ENCODE data around the gene SAMM50. TPM values are rescaled to one million over a fixed set of nuclear protein-coding genes. Genes with fewer than 3 reads are reported as not detected.

The SAMM50 gene
- 43.8 TPM for polyA plus RNA-seq (2013)

DNA sequence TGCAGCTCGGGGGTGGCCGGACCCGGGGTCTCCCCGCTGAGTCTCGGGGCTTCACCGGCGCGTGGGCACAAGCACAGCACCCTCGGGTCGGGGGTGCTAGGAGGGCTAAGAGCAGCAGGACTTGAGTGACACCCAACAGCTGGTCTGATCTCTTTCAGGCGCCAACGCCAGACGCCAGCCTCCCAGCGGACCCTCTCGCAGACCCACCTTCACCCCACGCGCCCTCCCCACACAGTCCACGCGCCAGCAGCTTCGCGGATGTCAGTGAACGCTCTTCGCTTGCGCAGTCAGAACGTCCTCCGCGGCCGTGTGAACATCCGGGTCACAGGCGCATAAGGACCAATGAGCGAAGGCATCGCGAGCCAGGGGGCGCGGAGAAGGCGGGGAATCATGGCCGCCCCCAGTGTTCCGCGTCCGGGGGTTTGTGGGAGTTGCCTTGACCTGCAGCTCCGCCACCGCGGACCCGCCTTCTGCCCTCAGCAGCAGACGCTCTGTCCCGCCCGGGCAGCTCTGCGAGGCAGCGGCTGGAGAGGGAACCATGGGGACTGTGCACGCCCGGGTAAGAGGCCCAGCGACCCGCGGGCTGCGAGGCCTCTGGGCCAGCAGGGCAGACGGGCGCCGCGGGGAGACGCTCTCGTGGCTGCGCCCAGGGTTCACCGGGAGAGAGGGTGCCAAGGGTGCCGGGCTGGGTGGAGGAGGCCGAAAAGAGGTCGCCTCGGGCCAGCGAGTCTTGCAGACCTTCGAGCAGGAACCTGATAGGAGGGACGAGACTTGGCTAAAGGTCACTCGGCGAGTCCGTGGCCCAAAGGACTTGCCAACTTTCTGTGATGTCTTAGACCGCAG is at the start of gene SAMM50:
SAMM50 (plus strand) TSS at position 403 of the 843 bp plus-strand sequence; CDS start at position 539, 136 bp downstream.
- H3K4me1 ChIP-seq (ENCODE audit: control extremely low read depth in 1 of 4, control insufficient read depth in 4 of 4, insufficient read depth in 4 of 4, low read length in 3 of 4) = peaks cover 12 to 27% (median 22%) of the 10 kb centered on the region in 4 experiments
- no peaks in the 10 kb centered on the region for H3K9me3 ChIP-seq (ENCODE audit: control extremely low read depth in 1 of 5, control insufficient read depth in 4 of 5, insufficient read depth in 2 of 5, low read depth in 1 of 5, low read length in 4 of 5)
- H3K27ac ChIP-seq (ENCODE audit: insufficient read depth in 1 of 2, low read depth in 1 of 2, low read length in 2 of 2, poor library complexity in 1 of 2, severe bottlenecking in 2 of 2) = peak within 1 kb of the TSS; percentile 54 to 77
- 0% methylated on average over 70 of the region's 74 CpGs for WGBS (ENCODE audit: insufficient coverage)
- H3K27me3 ChIP-seq (replicated peaks in 2 of 5; ENCODE audit: control insufficient read depth in 4 of 5, insufficient read depth in 5 of 5, low read length in 4 of 5) = no peaks in the 10 kb centered on the region
- no peaks in the 10 kb centered on the region for H3K36me3 ChIP-seq (ENCODE audit: control insufficient read depth in 4 of 4, insufficient read depth in 4 of 4, low read length in 3 of 4)
- H3K4me3 ChIP-seq (ENCODE audit: control insufficient read depth in 1 of 7, extremely low read depth in 1 of 7, insufficient read depth in 4 of 7, low read depth in 2 of 7, low read length in 6 of 7) = peak within 1 kb of the TSS; percentile 79 to 99 (median 86)
- ChIA-PET CTCF (interaction anchor here (1.8 kb wide), 1 partner anchor 9 kb away, joined by 11 read pairs; no protein-coding TSS in a partner anchor), POLR2A (interaction anchor here (1.1 to 1.7 kb wide), 2 partner anchors 10 to 13 kb away, joined by 4 to 7 read pairs; no protein-coding TSS in a partner anchor)
- DNase-seq = peak; percentile 85 to 93 (median 92)

DNA sequence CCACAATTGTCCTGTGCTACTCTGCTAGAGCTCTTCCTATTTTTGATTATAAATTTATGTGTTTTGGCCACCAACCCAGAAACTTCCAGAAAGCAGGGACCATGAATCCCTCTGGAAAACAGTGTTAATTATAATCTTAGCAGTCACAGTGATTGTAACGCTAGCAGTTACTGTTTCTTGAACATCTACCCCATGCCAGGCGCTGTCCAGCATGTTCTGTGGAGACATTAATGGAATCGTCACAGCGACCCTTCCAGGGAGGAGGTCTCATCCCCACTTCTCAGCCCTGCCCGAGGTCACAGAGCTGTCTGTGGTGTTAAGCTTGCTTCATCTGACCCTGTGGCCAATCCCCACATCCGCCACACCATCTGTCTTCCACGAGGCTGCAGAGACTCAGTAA is 49.6 kb upstream of the SAMM50 start:
- Histone ChIP-seq H3K4me3 (ENCODE audit: control insufficient read depth in 1 of 7, extremely low read depth in 1 of 7, insufficient read depth in 4 of 7, low read depth in 2 of 7, low read length in 6 of 7) (no peak overlapping the region), H3K27me3 (replicated peaks in 2 of 5; ENCODE audit: control insufficient read depth in 4 of 5, insufficient read depth in 5 of 5, low read length in 4 of 5) (peaks cover 0 to 27% (median 2%) of the 10 kb centered on the region in 5 experiments), H3K4me1 (ENCODE audit: control extremely low read depth in 1 of 4, control insufficient read depth in 4 of 4, insufficient read depth in 4 of 4, low read length in 3 of 4) (no peaks in the 10 kb centered on the region), H3K9me3 (ENCODE audit: control extremely low read depth in 1 of 5, control insufficient read depth in 4 of 5, insufficient read depth in 2 of 5, low read depth in 1 of 5, low read length in 4 of 5) (no peaks in the 10 kb centered on the region), H3K27ac (ENCODE audit: insufficient read depth in 1 of 2, low read depth in 1 of 2, low read length in 2 of 2, poor library complexity in 1 of 2, severe bottlenecking in 2 of 2) (no peak overlapping the region), H3K36me3 (ENCODE audit: control insufficient read depth in 4 of 4, insufficient read depth in 4 of 4, low read length in 3 of 4) (no peaks in the 10 kb centered on the region)
- no peak for DNase-seq
- POLR2A ChIA-PET = interaction anchor here (0.6 kb wide), 1 partner anchor 865 kb away, joined by 5 read pairs; no protein-coding TSS in a partner anchor
- CTCF ChIA-PET = interaction anchor here (1.1 to 1.9 kb wide), 2 partner anchors 23 to 46 kb away, joined by 3 to 5 read pairs; no protein-coding TSS in a partner anchor
- 73% methylated on average over 5 of the region's 7 CpGs for WGBS (ENCODE audit: insufficient coverage)

DNA sequence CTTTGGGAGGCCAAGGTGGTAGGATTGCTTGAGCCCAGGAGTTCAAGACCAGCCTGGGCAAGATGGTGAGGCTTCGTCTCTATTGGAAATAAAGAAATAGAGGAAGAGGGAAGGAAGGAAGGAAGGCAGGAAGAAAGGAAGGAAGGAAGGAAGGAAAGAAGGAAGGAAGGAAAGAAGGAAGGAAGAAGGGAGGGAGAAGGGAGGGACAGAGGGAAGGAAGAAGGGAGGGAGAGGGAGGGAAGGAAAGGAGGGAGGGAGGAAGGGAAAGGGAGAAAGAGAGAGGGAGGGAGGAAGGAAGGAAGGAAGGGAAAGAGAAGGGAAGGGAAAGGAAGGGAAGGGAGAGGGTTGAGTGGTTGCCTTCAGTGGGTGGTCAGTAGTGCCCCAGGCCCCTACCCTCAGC is 45.5 kb upstream of the SAMM50 start:
- Histone ChIP-seq H3K4me3 (ENCODE audit: control insufficient read depth in 1 of 7, extremely low read depth in 1 of 7, insufficient read depth in 4 of 7, low read depth in 2 of 7, low read length in 6 of 7) (no peak overlapping the region), H3K9me3 (ENCODE audit: control extremely low read depth in 1 of 5, control insufficient read depth in 4 of 5, insufficient read depth in 2 of 5, low read depth in 1 of 5, low read length in 4 of 5) (no peaks in the 10 kb centered on the region), H3K4me1 (ENCODE audit: control extremely low read depth in 1 of 4, control insufficient read depth in 4 of 4, insufficient read depth in 4 of 4, low read length in 3 of 4) (no peaks in the 10 kb centered on the region), H3K27me3 (replicated peaks in 2 of 5; ENCODE audit: control insufficient read depth in 4 of 5, insufficient read depth in 5 of 5, low read length in 4 of 5) (peaks cover 0 to 38% (median 6%) of the 10 kb centered on the region in 5 experiments), H3K27ac (ENCODE audit: insufficient read depth in 1 of 2, low read depth in 1 of 2, low read length in 2 of 2, poor library complexity in 1 of 2, severe bottlenecking in 2 of 2) (no peak overlapping the region), H3K36me3 (ENCODE audit: control insufficient read depth in 4 of 4, insufficient read depth in 4 of 4, low read length in 3 of 4) (no peaks in the 10 kb centered on the region)
- DNase-seq = no peak
- ChIA-PET CTCF (no interaction called here), POLR2A (no interaction called here)
- WGBS (ENCODE audit: insufficient coverage) = 91% methylated on average over 1 of the region's 1 CpG

DNA sequence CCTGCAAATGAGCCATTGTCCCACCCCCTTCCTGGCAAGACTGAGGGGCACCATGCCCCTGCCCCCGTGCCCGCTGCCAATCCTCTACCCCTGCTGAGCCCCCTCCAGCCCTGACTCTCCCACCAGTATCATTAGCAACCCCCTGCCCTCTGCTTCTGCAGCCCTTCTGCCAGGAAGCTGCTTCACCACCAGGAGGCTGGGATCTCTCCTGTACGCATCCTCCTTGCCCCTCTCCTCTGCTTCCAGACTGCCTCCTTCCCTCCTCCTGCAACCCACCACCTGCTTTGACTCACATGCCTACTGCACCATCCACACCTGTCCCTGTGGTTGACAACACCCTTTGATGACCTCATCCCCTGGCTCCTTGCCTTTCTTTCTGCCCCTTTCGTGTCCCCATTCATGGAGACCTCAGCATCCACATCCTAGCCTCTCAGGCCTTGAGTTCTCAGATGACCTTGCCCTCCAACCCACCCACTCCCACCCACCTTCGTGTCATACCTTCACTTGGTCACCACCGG is 45.0 kb upstream of the SAMM50 start:
- peaks cover 0 to 38% (median 7%) of the 10 kb centered on the region in 5 experiments for H3K27me3 ChIP-seq (replicated peaks in 2 of 5; ENCODE audit: control insufficient read depth in 4 of 5, insufficient read depth in 5 of 5, low read length in 4 of 5)
- ChIA-PET CTCF (no interaction called here), POLR2A (no interaction called here)
- H3K4me1 ChIP-seq (ENCODE audit: control extremely low read depth in 1 of 4, control insufficient read depth in 4 of 4, insufficient read depth in 4 of 4, low read length in 3 of 4) = no peaks in the 10 kb centered on the region
- DNase-seq = no peak
- no peaks in the 10 kb centered on the region for H3K9me3 ChIP-seq (ENCODE audit: control extremely low read depth in 1 of 5, control insufficient read depth in 4 of 5, insufficient read depth in 2 of 5, low read depth in 1 of 5, low read length in 4 of 5)
- H3K36me3 ChIP-seq (ENCODE audit: control insufficient read depth in 4 of 4, insufficient read depth in 4 of 4, low read length in 3 of 4) = no peaks in the 10 kb centered on the region
- H3K27ac ChIP-seq (ENCODE audit: insufficient read depth in 1 of 2, low read depth in 1 of 2, low read length in 2 of 2, poor library complexity in 1 of 2, severe bottlenecking in 2 of 2) = no peak overlapping the region
- 78% methylated on average over 4 of the region's 6 CpGs for WGBS (ENCODE audit: insufficient coverage)
- no peak overlapping the region for H3K4me3 ChIP-seq (ENCODE audit: control insufficient read depth in 1 of 7, extremely low read depth in 1 of 7, insufficient read depth in 4 of 7, low read depth in 2 of 7, low read length in 6 of 7)

DNA sequence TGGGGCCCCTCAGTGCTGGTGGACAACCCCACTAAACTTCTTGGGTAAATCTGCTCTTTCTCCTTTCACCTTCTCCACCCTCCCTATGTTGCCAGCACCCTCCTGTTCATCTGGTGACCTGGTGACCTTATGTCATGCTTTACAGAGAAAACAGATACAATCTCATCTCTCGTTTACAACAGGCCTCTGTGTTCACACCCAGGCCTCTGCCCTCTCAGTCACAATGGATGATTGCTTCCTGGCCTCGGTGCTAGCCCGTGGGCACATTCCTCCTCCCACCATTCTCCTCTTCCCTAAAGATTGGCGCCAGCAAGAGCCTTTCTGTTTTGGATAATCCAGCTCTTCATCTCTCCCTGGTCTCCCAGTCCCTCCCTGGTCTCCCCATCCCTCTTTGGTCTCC is 43.9 kb upstream of the SAMM50 start:
- 25% methylated on average over 4 of the region's 4 CpGs for WGBS (ENCODE audit: insufficient coverage)
- Histone ChIP-seq H3K4me1 (ENCODE audit: control extremely low read depth in 1 of 4, control insufficient read depth in 4 of 4, insufficient read depth in 4 of 4, low read length in 3 of 4) (no peaks in the 10 kb centered on the region), H3K4me3 (ENCODE audit: control insufficient read depth in 1 of 7, extremely low read depth in 1 of 7, insufficient read depth in 4 of 7, low read depth in 2 of 7, low read length in 6 of 7) (no peak overlapping the region), H3K9me3 (ENCODE audit: control extremely low read depth in 1 of 5, control insufficient read depth in 4 of 5, insufficient read depth in 2 of 5, low read depth in 1 of 5, low read length in 4 of 5) (no peaks in the 10 kb centered on the region), H3K27ac (ENCODE audit: insufficient read depth in 1 of 2, low read depth in 1 of 2, low read length in 2 of 2, poor library complexity in 1 of 2, severe bottlenecking in 2 of 2) (no peak overlapping the region), H3K36me3 (ENCODE audit: control insufficient read depth in 4 of 4, insufficient read depth in 4 of 4, low read length in 3 of 4) (no peaks in the 10 kb centered on the region), H3K27me3 (replicated peaks in 2 of 5; ENCODE audit: control insufficient read depth in 4 of 5, insufficient read depth in 5 of 5, low read length in 4 of 5) (peaks cover 0 to 36% (median 7%) of the 10 kb centered on the region in 5 experiments)
- ChIA-PET CTCF (no interaction called here), POLR2A (no interaction called here)
- no peak for DNase-seq

DNA sequence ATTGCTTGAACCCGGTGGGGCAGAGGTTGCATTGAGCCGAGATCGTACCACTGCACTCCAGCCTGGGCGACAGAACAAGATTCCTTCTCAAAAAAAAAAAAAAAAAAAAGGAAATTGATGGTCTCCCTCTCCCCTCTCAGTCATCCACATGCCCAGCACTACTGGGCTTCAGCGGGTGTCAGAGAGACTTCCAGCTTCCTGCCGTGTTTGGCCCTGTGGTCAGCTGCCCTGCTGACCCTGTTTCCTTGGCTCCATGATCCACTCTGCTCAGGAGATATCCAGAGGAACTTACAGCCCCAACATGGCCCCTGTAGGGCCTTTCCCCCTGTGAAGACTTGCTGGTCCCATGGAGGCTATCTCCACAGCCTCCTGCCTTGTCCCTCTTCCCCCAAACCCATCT is 37.7 kb upstream of the SAMM50 start:
- CTCF ChIA-PET = no interaction called here
- Histone ChIP-seq H3K27me3 (replicated peaks in 2 of 5; ENCODE audit: control insufficient read depth in 4 of 5, insufficient read depth in 5 of 5, low read length in 4 of 5) (peaks cover 0 to 14% (median 6%) of the 10 kb centered on the region in 5 experiments), H3K4me1 (ENCODE audit: control extremely low read depth in 1 of 4, control insufficient read depth in 4 of 4, insufficient read depth in 4 of 4, low read length in 3 of 4) (peaks cover 0 to 1% (median 0%) of the 10 kb centered on the region in 4 experiments), H3K36me3 (ENCODE audit: control insufficient read depth in 4 of 4, insufficient read depth in 4 of 4, low read length in 3 of 4) (no peaks in the 10 kb centered on the region), H3K9me3 (ENCODE audit: control extremely low read depth in 1 of 5, control insufficient read depth in 4 of 5, insufficient read depth in 2 of 5, low read depth in 1 of 5, low read length in 4 of 5) (no peaks in the 10 kb centered on the region), H3K27ac (ENCODE audit: insufficient read depth in 1 of 2, low read depth in 1 of 2, low read length in 2 of 2, poor library complexity in 1 of 2, severe bottlenecking in 2 of 2) (no peak overlapping the region), H3K4me3 (ENCODE audit: control insufficient read depth in 1 of 7, extremely low read depth in 1 of 7, insufficient read depth in 4 of 7, low read depth in 2 of 7, low read length in 6 of 7) (no peak overlapping the region)
- 64% methylated on average over 6 of the region's 6 CpGs for WGBS (ENCODE audit: insufficient coverage)
- DNase-seq = no peak
- POLR2A ChIA-PET = no interaction called here

Measured in common myeloid progenitor, CD34-positive (primary cell).